ENCODE results near the gene ATXN8OS.
"Not testable (repeated sequence)": the region's sequence is repeated elsewhere in the genome, so short reads cannot be mapped to it uniquely, and the experiment has no call there.

The ATXN8OS gene

DNA sequence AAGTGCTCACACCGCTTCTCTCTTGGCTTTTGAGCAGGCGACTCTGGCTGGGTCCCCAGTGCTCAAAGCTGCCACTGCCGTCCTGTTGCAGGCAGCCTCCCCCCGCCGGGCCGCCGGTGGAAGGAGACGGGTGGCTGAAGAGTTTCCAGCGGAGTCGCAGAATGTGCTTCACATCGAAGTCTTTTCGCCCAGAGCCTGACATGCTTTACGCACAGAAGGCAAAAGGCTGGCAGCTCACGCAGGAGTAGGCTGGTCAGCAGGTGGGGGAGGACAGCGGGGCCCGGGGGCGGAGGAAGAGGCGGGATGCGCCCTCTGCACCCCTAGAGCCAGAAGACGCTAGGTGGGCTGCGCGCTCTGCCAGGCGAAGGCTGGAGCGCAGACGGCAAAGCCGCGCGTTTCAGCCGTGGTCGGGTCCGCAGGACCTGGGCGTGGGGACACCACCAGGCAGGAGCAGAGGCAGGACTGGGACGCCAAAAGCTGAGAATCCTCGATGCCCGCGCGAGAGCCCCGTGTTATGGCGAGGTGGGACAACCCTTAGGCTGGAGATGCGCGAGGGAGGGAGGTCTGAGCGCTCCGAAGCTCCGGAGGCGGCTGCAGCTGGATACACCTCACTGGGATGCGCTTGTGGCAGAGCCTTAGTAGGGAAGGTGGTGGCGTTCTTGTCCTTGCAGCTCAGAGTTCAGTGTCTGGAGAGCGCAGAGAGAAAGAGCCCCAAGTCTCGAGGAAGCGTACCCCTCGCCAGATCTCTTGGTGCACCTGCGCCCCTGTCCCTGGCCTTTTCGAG lies at the start of gene ATXN8OS:
Gene ATXN8OS, plus strand, starts transcription at position 329 of the 784 bp plus-strand sequence.
- in situ Hi-C loops (cut with MboI; ENCODE audit: low sequenced_read_pairs), result no loop called here

DNA sequence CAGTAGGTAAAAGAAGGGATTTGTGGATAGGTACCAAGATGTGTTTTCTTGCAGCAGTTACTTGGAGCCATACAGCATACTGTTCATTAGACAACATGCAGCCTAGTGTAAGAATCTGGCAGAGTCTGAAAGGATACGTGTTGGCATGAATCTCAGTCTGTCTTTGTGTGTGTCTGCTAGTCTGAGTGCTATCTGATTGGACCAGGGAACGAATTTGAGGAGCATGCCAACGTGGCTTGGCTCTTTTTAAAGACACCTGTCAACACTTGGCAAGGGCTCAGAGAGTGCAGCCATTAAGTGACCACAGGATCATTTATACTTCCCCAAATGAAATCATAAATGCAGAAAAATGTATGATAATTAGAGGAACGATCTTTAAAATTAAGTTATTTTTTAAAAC lies 27.6 kb upstream of the ATXN8OS start:
- in situ Hi-C loops (cut with MboI; ENCODE audit: low sequenced_read_pairs), result no loop called here

GRCh38 chr13:70087247-70087646 lies 20.4 kb upstream of the ATXN8OS start:
- in situ Hi-C loops (cut with MboI; ENCODE audit: low sequenced_read_pairs), result no loop called here

GRCh38 chr13:70088926-70089325 lies 18.7 kb upstream of the ATXN8OS start:
- in situ Hi-C loops (cut with MboI; ENCODE audit: low sequenced_read_pairs), result no loop called here

- in situ Hi-C loops (cut with MboI; ENCODE audit: low sequenced_read_pairs), result no loop called here
These were observed 17.4 kb upstream of the ATXN8OS start for GRCh38 chr13:70090036-70090723.

DNA sequence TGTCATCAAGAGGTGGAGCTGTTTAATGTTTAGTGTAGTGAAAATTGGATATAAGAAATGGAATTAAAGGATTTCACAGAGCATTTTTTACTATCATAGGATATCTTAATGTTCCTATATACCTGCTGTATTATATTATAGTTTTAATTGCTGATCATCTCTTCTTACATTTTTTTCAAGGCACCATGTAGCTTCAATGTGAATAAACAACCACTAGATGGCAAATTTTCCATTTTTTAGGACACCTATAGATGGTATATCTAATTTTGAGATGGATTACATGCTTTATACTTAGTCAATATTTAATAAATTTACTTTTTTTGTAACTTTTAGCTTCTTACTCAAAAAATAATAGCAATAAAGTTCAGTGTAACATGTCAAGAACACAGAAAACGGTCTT lies 9.0 kb upstream of the ATXN8OS start:
- in situ Hi-C loops (cut with MboI; ENCODE audit: low sequenced_read_pairs), result no loop called here

- in situ Hi-C loops (cut with MboI; ENCODE audit: low sequenced_read_pairs), result no loop called here
These were observed 3.1 kb upstream of the ATXN8OS start for GRCh38 chr13:70104481-70104880.

- in situ Hi-C loops (cut with MboI; ENCODE audit: low sequenced_read_pairs), result no loop called here
These were observed 515 bp upstream of the ATXN8OS start for GRCh38 chr13:70107125-70107497.

- in situ Hi-C loops (cut with MboI; ENCODE audit: low sequenced_read_pairs), result no loop called here
These were observed 905 bp downstream of the ATXN8OS start, which contains the start of gene KLHL1 for GRCh38 chr13:70108356-70109105. KLHL1 (minus strand) TSS chr13:70108452; CDS start chr13:70107699, 753 bp downstream.

DNA sequence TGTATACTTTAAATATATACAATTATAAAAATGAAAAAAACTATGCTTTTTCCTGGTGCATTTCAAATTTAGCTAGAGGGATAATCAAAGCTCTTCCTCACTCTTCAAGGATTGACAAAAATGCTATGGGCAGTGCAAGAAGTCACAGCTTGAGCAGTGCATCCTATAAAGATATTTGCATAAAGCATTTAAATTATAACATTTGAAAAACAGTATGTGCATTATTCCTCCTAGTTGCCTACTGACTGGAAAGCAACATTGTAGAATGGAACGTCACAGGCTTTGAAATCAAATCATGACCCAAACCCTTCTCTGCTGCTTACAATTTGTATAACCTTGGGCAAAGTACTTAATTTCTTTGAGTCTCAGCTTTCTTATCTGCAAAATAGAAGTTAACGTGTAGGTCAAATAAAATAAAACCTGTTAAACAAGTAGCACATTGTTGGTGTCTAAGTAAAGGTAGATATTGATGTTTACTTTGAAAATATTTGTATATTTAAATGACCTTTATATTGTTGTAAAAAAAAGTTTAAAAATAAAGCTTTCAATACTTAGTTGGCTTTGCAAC lies 9.8 kb downstream of the ATXN8OS start:
- in situ Hi-C loops (cut with MboI; ENCODE audit: low sequenced_read_pairs), result no loop called here

- in situ Hi-C loops (cut with MboI; ENCODE audit: low sequenced_read_pairs), result no loop called here
These were observed 18.1 kb downstream of the ATXN8OS start for GRCh38 chr13:70125693-70126092.

DNA sequence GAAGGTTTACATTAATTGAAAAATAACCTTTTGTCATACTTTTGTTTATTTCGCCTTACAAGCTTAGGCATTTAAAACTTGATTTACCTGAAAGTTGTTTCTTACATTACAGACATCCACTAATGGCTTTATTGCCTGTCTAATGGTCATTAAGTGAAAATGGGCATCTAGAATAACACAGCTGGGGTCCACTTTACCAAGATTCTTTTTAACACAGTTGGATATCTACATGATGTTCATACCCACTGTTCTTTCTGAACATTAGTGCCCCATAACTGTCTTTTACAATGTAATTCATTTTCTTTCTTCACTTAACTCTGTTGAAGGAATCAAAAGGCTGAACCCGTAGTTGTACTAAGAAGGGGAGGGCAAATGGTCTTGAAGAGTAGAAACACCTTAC lies 20.5 kb downstream of the ATXN8OS start:
- in situ Hi-C loops (cut with MboI; ENCODE audit: low sequenced_read_pairs), result no loop called here

DNA sequence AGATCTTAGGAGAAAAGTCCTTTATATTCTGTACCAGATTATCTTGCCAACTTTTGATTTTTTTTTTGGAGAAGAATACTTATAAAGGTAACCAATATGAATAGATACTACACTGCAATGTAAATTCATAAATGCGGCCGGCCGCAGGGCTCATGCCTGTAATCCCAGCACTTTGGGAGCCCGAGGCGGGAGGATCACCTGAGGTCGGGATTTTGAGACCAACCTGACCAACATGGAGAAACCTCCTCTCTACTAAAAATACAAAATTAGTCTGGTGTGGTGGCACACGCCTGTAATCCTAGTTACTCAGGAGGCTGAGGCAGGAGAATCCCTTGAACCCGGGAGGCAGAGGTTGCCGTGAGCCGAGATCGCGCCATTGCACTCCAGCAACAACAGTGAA lies 35.0 kb downstream of the ATXN8OS start:
- in situ Hi-C loops (cut with MboI; ENCODE audit: low sequenced_read_pairs), result not testable (repeated sequence)

- in situ Hi-C loops (cut with MboI; ENCODE audit: low sequenced_read_pairs), result no loop called here
These were observed 54.5 kb downstream of the ATXN8OS start for GRCh38 chr13:70162141-70162540.

DNA sequence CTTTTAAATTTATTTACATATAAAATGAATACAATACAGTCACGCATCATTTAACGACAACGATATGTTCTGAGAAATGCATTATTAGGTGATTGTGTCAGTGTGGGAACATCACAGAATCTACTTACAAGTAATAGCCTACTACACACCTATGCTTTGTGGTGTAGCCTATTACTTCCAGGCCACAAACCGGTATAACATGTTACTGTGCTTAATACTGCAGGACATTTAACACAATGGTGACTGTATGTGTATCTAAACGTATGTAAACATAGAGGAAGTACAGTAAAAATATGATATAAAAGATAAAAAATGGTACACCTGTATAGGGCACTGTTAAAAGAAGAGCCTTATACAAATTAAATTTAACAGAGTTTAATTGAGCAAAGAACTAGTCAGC lies 63.1 kb downstream of the ATXN8OS start:
- in situ Hi-C loops (cut with MboI; ENCODE audit: low sequenced_read_pairs), result no loop called here

- in situ Hi-C loops (cut with MboI; ENCODE audit: low sequenced_read_pairs), result no loop called here
These were observed 63.5 kb downstream of the ATXN8OS start for GRCh38 chr13:70171151-70171550.

DNA sequence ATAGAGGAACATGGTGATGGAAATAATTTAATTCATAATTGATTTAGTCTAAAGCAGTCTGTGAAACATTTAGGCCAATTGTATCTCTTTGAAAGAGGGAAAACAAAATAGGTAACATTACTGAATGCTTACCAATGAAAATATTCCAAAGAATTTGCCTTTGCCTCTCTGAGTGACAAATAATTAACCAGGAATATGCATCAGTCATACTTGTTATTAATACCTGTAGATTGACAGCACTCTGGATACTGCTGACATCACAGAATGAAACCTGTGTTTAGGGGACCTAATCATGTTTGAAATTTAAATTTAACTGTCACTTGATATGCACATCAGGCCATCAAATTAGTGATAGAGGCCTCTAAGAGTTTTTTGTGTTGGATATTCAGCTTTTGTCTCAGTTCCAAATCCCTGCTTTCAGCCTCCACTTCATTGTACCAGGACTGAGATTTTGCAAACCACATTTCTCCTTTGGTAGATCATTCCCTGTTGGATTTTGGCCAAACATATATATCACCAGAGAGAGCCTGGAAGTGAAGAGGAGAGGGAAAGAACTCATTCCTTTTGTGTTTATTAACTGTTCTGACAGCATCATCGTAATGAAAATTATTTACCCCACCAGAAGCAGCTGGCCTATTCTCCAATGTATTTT lies 65.4 kb downstream of the ATXN8OS start:
- in situ Hi-C loops (cut with MboI; ENCODE audit: low sequenced_read_pairs), result no loop called here

DNA sequence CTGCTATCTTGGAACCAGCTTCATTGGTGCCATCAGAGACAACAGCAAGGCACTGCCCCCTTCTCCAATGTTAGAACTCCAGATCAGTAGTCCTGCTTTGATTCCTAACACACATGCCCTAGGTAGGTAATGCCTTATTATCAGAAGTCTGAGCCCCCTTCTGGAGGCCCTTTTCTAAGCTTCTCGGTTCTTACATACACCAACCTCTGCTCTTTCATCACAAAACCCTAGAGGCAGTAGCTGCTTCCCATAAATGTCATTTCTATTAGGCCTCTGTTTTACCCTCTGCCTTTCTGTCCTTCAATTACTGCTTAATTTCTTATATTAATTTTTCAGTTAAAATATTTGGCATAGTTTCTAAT lies 66.0 kb downstream of the ATXN8OS start:
- in situ Hi-C loops (cut with MboI; ENCODE audit: low sequenced_read_pairs), result no loop called here

- in situ Hi-C loops (cut with MboI; ENCODE audit: low sequenced_read_pairs), result no loop called here
These were observed 70.7 kb downstream of the ATXN8OS start for GRCh38 chr13:70178346-70178745.

Data from HL-60/S4 (cell line).